Prostate gland (tissue), 2 donors: ENCODE measurements around the gene CCDC192.

Experiments
- CTCF ChIP-seq, 4 experiments: fragments of 200-600 bp in 2 of 4; fragments of 450-650 bp in 2 of 4; sonication (generic) in 2 of 4; IDR thresholded peaks; 1 replicate in 3 of 4; 2 replicates in 1 of 4; pipeline ENCODE4 v1.5.1; 2016 to 2019; ENCODE audit warnings: antibody characterized with exemption in 4 of 4, mild to moderate bottlenecking in 2 of 4, moderate library complexity in 2 of 4
- POLR2A ChIP-seq: fragments of 450-650 bp; IDR thresholded peaks from one replicate; pipeline ENCODE4 v1.6.1; 2016; ENCODE audit warnings: antibody characterized with exemption, mild to moderate bottlenecking

GRCh38 chr5:127830829-127831598 lies 127.8 kb downstream of the CCDC192 start:
- TF ChIP-seq CTCF (IDR thresholded peaks at IDR 0.05): no peak
- no peak for TF ChIP-seq POLR2A
